Activated CD4-positive, alpha-beta T cell treated with anti-CD3 and anti-CD28 coated beads for 48 hours (primary cell): ENCODE results near the gene UBAP2L.

ENCODE experiments used
- DNase-seq: peaks from one replicate; pipeline ENCODE4 v3.0.0-alpha.2; 2020

The UBAP2L gene, protein sequence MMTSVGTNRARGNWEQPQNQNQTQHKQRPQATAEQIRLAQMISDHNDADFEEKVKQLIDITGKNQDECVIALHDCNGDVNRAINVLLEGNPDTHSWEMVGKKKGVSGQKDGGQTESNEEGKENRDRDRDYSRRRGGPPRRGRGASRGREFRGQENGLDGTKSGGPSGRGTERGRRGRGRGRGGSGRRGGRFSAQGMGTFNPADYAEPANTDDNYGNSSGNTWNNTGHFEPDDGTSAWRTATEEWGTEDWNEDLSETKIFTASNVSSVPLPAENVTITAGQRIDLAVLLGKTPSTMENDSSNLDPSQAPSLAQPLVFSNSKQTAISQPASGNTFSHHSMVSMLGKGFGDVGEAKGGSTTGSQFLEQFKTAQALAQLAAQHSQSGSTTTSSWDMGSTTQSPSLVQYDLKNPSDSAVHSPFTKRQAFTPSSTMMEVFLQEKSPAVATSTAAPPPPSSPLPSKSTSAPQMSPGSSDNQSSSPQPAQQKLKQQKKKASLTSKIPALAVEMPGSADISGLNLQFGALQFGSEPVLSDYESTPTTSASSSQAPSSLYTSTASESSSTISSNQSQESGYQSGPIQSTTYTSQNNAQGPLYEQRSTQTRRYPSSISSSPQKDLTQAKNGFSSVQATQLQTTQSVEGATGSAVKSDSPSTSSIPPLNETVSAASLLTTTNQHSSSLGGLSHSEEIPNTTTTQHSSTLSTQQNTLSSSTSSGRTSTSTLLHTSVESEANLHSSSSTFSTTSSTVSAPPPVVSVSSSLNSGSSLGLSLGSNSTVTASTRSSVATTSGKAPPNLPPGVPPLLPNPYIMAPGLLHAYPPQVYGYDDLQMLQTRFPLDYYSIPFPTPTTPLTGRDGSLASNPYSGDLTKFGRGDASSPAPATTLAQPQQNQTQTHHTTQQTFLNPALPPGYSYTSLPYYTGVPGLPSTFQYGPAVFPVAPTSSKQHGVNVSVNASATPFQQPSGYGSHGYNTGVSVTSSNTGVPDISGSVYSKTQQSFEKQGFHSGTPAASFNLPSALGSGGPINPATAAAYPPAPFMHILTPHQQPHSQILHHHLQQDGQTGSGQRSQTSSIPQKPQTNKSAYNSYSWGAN

DNA sequence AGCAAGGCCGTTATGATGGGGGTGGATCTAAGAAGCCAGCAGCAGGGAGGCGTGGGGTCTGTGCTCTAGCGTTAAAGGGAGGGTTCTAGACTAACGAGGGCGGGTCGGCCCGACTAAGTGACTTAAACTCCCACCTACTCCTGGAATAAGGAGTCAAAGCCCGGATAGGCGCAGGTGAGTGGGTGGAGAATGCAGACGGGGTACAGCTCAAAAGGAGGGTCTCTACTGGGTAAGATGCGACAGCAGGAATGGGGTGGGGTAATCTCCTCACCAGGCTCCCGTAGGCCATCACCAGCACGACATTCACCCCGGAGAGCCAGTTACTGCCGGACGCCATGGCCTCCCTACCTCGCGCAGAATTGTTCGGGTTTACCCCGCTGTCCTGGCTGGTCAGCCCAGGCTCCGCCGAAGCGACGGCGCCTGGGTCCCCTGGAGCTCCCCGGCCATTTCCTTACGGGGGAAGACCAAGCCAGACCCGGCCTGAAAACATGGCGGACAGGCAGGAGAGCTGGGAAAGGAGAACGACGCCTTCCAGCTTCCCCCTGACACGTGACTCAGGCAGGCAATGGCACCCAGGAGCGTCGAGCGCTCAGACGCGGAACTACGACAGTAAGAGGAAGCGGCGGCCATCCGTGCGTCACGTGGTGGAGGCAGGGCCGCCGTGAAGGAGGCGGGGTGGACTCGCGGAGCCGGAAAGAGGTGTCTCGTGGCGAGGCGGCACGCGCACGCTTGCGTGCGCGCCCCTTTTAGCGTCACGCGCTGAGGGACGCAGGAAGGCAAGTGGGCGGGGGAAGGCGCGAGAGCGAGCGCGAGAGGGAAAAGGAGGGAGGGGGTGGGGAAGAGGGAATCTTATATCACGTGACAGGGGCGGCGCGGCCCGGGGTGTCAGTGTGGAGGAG, at the start of gene UBAP2L:
UBAP2L (plus strand) TSS at position 885 of the 899 bp plus-strand sequence. CDS start 4,169 bp downstream, outside the sequence.
- peak; percentile 99 for DNase-seq

DNA sequence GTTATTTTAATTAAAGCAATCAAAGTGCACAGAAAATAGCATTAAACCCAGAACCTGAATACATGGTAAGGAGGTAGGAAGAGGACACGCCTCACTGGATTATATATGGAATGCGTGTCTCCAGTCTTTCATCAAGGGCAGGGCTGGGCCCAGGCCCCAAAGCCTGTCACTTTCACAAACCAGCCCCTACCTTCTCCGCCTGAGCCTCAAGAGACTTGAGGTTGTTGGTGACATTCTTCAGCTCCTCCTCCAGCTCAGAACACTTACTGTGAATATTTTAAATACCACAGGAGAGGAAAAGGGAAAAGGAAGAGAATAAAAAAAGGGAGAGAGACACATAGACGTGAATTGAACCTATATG, 49.6 kb upstream of the UBAP2L start:
- DNase-seq: no peak

DNA sequence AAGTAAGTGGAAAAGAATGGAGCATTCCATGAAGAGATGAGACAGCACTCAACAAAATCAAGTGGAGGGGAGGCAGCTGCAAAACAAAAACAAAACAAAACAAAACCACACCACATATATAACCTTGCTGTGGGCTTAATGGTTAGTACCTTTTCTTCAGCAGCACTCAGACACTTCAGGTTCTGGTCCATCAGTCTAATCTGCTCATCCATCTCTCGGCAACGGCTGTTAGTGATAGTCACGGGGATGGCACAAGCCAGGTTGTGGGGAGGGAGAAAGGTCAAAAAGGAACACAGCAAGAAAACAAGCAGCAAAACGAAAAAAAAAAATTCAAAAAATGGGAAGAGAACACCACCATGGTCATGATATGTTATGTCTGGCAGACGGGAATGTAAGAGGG, 48.9 kb upstream of the UBAP2L start:
- no peak for DNase-seq

DNA sequence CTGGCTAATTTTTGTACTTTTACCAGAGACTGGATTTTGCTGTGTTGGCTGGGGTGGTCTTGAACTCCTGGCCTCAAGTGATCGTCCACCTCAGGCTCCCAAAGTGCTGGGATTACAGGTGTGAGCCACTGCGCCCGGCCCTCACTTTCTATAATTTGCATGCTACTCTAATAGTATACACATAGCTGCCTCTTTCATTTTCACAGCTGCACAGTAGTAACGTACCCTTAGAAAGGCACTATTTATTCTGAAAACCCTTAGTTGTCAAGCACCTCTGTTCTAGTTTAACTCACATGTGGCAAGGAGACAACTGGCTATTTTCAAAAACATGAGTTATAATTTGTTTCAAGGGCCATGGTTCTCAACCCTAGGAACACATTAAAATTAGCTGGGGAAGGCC, 46.1 kb upstream of the UBAP2L start:
- DNase-seq: no peak

DNA sequence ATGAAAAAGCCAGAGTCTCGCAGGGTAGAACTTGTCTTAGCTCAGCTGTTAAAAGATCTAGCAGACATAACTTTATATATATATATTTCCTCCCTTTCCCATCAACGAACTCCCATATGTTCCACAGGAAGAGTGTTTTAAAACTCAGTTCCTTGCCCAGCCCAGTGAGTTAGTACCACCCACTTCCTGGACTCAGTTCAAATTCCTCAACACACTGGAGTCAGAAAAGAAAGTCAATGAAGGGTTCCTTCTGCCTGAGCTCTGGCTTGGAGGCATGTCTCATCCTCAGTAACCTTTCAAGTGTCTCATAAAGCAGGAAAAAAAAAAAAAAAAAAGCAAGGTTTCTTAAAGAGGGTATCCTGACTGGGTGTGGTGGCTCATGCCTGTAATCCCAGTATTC, 44.4 kb upstream of the UBAP2L start:
- DNase-seq: no peak

DNA sequence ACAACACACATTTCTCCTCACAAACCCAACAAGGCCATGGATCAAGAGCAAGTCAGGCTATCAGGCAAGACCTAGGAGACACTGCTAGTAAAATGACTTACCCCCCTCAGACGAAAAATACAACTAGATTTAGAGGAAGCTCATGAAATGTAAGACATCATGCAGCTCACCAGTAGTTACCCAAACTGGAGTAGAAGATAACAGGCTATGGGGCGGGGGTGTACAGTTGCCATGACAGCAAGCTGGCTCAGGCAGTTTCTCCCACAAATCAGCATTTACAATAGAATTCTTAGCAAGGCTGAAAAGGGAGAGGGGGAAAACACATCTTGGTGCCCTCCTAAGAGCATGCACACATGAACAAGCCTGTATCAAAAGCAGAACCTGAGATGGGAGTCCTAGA, 42.7 kb upstream of the UBAP2L start:
- peak; percentile 18 for DNase-seq

DNA sequence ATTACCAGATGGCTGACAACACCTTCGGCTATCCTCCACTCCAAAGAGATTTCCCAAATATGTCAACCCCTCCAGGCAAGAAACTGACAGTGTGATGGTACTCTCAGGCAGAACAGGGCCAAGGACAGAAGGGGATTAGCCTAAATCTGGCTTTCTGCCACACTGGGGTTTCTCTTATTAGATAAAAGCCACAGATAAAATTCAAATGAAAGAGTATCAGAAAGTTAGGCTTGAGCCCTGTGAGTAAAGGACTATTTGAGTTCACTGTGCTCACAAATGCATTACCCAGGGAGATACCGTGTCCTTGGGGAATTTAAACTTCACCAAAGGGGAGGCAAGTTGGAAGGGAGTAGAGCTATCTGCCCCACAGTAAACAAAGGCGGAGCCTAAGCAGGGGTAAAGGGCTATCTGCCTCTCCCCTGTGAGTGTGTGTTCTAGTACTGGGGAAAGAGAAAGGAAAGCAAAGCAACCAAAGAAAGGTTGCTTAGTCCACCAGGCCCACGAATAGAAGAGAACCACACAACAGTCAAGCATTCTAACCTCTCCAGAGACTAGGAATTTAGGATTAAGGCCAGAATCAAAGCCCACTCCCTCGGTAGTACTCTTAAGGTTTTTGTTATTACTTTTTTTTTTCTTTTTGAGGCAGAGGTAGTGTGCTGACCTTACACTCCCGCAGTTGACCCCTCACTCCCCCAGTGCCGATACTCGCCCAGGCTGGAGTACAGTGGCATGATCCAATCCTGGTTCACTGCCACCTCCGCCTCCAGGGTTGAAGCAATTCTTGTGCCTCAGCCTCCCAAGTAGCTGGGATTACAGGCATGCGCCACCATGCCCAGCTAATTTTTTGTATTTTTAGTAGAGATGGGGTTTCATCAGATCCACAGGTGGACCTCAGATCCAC, 41.6 kb upstream of the UBAP2L start:
- DNase-seq: no peak

DNA sequence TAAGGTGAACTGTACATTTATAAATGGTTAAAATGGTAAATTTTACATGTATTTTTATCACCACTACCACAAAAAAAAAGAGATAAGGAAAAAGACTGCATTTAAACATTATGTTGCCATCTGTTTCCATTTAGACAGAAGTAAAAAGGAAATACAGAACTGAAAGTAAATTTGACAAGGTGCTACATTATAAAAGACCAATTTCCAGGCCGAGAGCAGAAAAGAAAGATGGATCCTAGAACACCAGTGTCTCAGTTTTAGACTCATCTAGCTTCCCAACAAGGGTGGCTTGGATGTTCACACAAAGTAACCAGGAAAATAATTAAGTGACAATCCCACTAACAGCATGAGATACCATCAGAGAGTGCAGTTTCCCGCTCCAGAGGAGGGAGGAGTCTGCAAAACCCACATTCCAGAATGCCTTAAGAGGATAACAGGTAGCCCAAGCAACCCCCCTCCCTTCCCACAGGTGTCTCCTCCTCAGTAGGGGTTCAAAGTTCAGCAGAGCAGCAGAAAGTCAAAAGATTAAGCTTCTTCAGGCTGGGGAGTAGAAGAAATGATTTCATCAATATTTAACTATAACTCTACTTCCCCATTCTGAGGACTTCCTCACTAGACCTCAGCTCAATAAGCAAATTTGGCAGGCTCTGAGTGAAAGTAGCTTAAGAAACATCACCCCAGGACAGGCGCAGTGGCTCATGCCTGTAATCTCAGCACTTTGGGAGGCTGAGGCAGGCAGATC, 40.6 kb upstream of the UBAP2L start:
- no peak for DNase-seq

DNA sequence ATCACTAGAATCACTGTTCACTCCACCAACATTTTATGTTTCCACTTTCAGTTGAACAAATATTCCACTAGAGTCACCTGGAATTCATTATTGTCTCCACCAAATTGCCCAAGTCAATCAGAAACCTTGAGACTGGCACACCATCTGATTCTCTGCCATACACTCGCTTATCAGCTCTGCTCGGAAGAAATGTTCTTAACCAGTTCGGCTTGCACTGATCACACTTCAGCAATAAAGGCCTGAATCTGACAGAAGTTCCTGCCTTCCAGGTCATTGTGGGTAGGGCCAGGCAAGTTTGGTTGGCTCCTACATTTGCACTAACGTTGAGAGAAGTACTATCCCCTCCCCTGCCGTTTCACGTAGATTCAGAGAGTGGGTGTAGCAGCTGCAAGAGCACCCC, 38.8 kb upstream of the UBAP2L start:
- DNase-seq: no peak

DNA sequence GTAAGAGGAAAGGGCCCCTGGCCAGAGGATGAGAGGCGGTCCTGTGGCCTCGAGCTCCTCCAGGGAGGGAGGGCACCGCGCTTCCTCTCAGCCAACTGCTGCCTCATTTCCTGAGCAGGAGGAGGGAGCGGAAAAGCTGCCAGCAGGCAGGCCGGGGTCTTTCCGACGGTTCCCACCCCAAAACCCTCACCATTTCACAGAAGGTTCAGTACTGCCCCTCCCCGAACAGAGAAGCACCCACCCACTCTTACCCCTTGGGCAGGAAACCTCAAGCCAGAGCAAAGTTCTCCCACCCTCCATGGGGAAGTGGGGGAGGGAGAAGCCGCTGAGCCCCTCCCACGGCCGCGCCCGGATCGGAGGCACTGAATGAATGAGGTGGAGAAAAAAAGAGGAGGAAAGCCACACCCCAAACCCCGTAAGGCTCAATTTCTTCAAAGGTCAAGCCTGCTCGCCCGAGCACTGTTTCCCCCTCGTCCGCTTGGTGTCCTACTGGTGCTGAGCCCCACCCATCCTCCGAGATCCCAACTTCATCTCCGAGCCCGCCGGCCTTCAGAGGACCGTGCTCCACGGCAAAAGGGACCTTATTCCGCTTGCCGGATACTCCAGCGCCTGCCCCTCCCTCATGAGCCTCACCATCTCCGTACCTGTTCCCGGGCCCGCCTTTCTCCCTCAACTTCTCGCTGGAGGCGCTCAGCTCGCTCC, 38.3 kb upstream of the UBAP2L start:
- peak; percentile 88 for DNase-seq

DNA sequence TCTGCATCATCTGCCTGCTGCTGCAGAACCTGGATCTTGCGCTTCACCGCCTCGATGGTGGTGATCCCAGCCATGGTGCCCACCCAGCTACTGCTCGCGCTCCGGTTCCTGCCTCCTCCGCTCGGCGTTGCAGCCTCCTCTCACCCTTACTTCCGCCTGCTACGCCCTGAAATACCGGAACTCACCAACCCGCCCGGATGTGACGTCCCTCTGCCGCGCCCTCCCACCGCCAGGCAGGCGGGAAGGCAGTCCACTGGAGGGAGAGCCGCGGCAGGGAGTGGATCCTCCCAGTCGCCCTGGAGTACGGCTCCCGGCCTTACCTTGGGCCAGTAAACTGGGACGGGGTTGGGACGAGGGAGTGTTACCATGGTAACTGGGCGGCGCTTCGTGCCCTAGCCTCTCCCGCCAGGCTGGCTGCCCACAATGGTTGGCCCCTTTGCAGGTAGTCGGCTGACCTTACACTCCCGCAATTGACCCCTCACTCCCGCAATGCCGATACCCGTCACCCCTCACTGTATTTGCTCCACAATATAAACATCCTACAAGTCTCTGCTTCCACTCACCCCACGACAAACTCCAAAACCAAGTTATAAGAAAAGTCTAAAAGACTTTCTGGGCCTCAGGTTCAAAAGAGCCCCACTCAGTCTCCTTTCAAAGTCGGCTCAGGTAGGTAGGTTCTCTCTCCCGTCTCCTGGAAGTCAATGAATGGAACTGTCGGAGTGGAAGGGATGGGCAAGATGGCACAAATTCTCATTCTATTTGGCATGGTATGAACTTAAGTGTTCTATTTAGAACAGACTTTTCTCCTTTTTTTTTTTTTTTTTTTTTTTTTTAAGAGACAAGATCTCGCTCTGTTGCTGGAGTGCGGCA, 37.5 kb upstream of the UBAP2L start:
- DNase-seq: peak; percentile 97

DNA sequence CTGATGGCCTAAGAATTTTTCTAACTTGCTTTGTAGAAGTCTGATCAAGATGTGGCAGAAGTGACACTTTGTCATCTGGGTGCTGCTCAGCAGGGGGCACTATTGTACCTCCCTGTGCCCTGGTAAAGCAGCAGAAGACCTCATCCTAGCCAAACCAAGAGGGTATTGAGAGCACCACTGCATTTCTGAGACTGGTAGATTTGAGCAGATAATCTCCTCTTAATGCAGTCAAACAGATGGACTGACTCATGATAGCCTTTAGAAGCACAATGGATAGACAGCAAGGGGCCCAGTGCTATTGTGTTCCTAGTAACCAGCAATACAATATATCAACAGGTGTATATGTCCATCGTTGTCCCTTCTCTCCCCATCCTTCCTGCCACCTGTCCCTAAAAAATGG, 34.6 kb upstream of the UBAP2L start:
- peak; percentile 84 for DNase-seq

DNA sequence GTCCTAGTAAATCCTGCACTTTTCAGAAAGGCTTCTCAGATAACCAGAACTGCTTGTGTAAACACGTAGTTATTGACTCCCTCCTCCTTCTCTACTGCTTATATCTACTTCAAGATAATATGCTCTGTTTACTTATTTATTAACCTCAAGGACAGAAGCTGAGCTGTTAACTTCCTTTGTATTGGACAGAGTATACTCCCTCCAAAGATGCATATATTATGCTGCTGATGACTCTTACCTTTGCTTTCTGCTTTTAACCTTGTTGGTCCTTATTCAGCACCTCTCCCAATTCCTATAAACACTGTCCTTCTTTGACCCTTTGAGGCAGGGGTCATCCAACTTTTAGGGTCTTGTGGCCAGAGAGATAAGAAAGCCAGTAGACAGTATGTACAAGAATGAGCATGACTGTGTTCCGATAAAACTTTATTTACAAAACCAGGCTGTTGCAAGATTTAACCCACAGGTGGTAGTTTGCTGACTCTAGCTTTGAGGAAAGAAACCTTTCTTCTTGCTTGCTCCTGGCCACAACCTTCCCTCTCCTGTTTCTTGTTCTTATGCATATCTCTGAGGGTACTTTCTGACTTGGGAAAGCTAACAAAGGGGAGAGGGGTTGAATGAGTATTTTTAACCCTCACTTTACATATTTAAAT, 33.8 kb upstream of the UBAP2L start:
- DNase-seq: no peak

DNA sequence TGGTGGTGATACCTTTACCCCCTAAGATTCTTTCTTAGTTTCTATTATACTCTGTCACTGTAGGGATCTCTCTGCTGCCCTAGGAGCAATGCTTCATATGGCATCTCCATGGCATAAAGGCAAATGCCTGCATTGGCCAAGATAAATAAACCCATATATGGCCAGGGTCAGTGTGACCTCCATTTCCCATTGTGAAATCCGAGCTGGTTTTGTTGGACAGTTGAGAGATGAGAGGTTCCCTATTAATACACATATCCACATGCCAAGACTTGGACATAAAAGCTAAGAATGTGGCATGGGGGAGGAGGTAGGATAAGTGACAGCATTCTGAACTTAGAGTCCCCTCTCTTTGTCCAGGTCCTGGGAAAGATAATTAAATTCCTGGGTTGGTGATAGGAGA, 30.2 kb upstream of the UBAP2L start:
- no peak for DNase-seq

DNA sequence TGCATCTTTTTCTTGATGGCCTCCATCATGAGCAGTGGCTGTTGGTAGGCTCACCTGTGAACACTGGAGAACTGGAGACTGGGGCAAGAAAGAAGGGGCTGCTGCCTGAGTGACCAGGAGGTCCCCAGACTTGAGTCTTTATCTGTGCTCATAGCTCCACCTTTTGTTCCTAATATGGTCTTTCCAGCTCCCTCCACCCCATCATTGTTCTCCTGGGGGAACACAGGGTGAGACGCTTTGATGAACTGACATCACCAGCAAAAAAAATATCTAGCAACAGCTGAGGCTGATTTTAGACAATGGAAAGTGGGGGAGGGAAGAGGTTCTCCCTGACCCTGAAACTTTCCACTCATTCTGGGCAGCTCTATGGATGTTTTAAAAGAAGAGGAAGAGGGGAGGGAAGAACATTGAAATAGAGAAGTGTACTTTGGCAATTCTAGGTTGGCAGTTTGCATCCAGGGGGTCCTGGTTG, 28.7 kb upstream of the UBAP2L start, which contains the start of gene TPM3:
TPM3 (minus strand) TSS at position 111 of the 472 bp plus-strand sequence; CDS start at position 29, 82 bp downstream.
- DNase-seq: no peak

DNA sequence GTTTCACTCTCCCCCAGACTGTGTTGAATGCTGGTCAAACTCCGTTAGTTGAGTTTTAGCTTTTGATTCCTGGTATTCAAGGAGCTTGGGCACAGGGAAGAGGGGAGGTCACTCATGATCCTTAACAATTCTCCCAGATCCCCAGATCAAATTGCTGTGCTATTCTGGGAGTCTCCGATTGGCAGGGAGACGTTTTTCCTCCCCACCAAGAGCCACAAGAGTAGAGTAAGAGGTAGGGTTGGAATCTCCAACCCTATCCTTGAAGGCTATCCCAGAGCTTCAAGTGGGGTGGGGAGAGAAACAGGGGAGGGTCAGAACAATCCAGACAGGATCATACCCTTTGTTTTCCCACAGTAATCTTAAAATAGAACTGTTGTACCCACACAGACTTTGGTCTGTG, 28.3 kb upstream of the UBAP2L start:
- no peak for DNase-seq

DNA sequence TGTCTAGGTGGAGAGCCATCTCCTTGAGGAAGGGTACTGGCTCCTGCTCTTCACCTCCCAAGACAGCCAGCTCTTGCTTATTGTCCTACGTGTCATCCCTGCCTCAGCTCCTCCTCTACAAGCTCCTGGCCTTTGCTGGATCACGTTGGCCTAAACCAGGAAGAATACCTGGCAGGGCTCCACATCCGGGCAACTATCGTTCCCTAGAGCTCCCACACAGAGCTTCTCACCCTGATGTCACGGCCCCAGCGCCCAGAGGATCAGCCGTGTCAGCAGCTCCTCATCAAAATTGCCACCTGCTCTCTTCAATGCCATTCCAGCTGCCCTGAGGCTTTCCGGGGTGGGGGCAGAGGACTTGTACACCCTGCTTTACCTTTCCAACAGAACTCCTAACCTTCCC, 26.9 kb upstream of the UBAP2L start:
- no peak for DNase-seq
